Erythroblast (primary cell): ENCODE data around the gene CSNK1A1.

ENCODE experiments used
- GATA1 ChIP-seq: IDR thresholded peaks from 2 replicates; pipeline ENCODE4 v1.6.1; 2011; ENCODE audit warnings: low read depth, mild to moderate bottlenecking, control low read depth, low read length, moderate library complexity
- POLR2A ChIP-seq: IDR thresholded peaks from 2 replicates; pipeline ENCODE4 v1.6.1; 2011; ENCODE audit warnings: mild to moderate bottlenecking, low read length

GRCh38 chr5:149561848-149562247, 10.6 kb upstream of the CSNK1A1 start:
- TF ChIP-seq POLR2A = no peak
- no peak for TF ChIP-seq GATA1
